HG03521 (cell line): ENCODE results near the gene ZNF446.
"Not testable (repeated sequence)": the region's sequence is repeated elsewhere in the genome, so short reads cannot be mapped to it uniquely, and the experiment has no call there.

ENCODE experiments used
- ATAC-seq: cut with Tn5 transposase; IDR thresholded peaks from one replicate; pipeline ENCODE4 v1.9.1; 2021; ENCODE audit warnings: mild to moderate bottlenecking, moderate library complexity; ENCODE audit not compliant: unreplicated experiment

ZNF446 gene

DNA sequence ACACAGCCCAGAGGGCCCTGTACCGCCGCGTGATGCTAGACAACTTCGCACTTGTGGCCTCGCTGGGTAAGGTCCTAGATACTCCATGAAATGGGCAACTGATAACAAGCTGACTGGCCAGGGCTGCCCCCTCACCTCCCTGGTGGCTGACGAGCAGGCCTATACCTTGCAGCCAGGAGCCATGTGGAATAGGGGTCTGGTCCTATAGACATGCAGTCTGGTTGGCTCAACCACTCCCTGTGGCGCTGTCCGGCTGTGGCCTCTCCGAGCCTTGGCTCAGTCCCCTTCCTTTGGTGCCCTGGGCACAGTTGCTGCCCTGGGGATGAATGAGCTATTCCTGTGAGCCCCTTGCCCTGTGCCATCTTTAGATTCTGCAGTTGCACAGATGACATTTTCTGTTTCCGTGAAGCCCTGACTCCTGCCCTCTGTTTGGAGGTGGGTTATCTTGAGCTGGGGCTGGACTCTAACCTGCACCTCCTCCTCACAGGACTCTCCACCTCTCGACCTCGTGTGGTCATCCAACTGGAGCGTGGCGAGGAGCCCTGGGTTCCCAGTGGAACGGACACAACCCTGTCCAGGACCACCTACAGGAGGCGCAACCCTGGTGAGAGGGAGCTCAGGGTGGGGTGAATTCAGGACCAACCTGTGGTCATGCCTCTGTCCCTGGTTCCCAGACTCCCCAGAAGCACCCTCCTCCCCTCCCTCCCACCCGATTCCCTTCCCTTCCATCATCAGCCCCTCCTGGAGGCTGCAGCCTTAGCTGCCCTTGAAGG, 6.7 kb upstream of the ZNF446 start:
- no peak for ATAC-seq

DNA sequence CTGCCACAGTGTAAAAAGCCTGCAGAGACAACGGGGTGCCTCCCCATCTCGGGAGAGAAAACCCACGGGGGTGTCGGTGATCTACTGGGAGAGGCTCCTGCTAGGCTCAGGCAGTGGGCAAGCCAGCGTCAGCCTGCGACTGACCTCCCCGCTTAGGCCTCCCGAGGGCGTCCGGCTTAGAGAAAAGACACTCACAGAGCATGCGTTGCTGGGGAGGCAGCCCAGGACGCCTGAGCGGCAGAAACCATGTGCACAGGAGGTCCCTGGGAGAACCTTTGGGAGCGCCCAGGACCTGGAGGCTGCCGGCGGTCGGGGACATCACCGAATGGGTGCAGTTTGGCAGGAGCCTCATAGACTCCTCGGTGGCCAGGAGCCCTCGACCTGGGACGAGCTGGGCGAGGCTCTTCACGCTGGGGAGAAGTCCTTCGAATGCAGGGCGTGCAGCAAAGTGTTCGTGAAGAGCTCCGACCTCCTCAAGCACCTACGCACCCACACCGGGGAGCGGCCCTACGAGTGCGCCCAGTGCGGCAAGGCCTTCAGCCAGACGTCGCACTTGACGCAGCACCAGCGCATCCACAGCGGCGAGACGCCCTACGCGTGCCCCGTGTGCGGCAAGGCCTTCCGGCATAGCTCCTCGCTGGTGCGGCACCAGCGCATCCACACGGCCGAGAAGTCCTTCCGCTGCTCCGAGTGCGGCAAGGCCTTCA, 5.2 kb upstream of the ZNF446 start:
- ATAC-seq = not testable (repeated sequence)

- ATAC-seq = no peak
Observed at GRCh38 chr19:58471736-58472135, 4.4 kb upstream of the ZNF446 start.

DNA sequence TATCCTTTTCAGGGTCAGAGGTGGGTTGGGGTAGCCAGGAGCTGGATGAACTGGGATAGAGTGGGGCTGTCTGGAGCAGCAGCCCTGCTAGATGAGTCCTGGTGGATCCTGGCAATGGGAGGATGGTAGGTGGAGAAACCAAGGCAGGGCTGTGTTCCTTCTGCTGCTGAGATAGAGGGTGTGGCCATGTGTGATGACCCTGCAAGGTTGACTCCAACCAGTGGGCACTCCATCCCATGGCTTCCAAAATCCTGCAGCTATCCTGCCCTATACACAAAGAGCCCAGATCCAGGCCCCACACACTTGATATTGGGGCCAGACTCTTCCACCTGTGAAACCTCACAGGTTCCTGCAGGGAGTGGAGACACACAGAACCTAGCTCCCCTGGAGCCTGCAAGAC, 2.4 kb upstream of the ZNF446 start:
- ATAC-seq = no peak

DNA sequence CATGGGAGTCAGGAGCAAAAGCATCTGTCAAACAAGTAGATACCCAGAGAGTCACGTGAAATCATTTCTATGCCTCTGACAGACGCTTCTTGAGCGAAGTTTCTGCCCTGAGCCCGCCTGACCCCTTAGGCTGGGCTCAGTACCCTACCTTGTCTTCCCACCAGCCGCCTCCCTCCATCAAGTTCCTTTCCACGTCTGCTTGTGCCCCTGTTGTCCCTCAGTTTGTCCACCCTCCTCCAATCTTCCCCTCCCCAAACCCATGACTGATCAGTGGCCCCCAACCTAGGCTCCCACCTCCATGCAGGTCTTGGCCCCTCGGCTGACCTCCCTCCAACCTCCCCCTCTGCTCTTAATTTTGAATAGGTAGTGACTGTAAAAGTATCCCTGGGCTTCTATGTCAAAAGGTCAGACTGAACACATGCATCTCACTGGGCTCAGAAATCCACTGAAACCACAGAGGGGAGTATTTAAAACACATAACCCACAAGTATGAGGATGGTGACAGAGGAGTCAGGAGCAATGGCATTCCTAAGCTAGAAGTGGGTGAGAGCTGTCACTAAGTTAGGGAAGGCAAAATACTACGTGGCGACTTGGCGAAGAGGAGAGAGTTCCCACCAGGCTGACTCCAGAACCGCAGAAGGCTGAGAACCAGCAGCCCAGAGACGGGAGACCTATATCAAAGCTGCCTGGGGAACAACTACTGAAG, 1.7 kb upstream of the ZNF446 start:
- ATAC-seq = no peak

GRCh38 chr19:58474997-58475713, 997 bp upstream of the ZNF446 start:
- peak; percentile 2 for ATAC-seq

- peak; percentile 3 for ATAC-seq
Observed at GRCh38 chr19:58476498-58477015, 405 bp downstream of the ZNF446 start.

- no peak for ATAC-seq
Observed at GRCh38 chr19:58477130-58477529, 978 bp downstream of the ZNF446 start.

- ATAC-seq = no peak
Observed at GRCh38 chr19:58477871-58478270, 1.7 kb downstream of the ZNF446 start.

- ATAC-seq = no peak
Observed at GRCh38 chr19:58479303-58479702, 3.2 kb downstream of the ZNF446 start.

DNA sequence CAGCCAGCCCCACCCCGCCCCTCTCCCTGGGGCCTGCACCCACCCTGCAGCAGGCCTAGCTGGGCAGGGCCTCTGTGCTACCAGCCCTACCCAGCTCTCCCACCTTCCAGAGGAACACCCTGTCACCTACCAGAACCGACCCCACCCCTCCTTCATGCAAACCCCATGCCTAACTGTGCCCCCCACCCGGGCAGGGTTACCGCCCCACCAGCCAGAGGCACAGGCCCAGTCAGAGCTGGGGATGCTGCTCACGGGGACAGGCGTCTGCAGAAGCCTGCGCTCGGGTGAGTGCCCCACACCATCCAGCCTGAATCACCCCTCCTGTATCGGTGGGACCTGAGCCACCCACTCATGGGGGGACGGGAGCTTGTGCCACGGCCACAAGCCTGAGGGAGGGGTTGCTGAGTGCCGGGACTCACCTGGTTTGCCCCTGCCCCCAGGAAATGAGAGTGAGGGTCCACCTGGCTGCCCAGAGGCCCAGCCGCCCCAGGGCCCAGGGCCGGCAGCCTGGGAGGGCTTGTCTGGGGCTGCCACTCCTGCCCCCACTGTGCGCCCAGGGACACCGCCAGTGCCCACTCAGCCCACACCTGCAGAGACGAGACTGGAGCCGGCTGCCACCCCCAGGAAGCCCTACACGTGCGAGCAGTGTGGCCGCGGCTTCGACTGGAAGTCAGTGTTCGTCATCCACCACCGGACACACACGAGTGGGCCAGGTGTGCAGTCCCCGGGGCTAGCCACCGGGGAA, 3.8 kb downstream of the ZNF446 start:
- ATAC-seq = no peak

DNA sequence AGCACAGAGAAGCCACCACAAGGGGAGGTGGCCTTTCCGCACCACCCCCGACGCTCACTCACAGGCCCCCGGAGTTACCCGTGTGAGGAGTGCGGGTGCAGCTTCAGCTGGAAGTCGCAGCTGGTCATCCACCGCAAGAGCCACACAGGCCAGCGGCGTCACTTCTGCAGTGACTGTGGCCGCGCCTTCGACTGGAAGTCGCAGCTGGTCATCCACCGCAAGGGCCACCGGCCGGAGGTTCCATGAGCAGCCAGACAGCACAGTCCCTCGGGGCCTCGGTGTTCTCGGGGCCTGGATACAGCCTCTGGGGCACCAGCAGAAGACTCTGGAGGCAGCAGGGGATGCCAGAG, 4.3 kb downstream of the ZNF446 start:
- no peak for ATAC-seq

- ATAC-seq = no peak
Observed at GRCh38 chr19:58480831-58481230, 4.7 kb downstream of the ZNF446 start.

DNA sequence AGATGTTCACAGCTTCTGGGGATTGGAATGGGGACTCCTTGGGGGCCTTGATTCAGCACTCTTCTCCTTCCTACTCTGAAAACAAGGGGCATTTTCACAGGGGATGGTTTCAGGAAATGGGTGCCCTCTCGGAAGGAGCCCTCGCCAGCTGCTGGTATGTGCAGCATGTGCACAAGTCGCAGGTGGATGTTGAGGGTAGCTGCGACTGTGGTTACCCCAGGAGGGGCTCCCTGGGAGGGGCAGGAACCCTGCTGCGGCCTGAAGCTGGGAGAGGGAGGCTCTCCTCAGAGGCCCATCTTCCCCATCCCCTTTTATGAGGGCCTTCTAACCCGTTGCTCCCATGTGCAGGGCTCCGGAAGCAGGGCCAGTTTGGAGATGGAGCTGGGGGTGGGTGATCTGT, 6.2 kb downstream of the ZNF446 start:
- ATAC-seq = no peak

DNA sequence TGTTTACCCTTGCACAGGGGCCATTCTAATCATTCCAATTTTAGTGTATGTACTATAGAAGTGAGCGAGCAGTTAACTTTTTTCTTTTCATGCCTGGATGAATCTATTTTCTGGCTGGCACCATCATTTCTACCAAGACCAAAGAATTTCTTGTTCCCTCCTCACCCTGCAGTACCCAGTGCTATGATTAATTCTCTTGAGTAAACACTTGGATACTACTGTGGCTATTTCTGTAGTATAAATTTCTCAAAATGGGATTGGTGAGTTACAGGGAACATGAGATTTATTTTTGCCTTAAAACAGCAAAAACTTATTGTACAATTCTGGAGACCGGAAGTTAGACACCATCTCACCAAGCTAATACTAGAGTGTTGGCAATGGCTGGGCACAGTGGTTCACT, 7.6 kb downstream of the ZNF446 start:
- ATAC-seq = no peak

- ATAC-seq = not testable (repeated sequence)
Observed at GRCh38 chr19:58484349-58484748, 8.2 kb downstream of the ZNF446 start.

- no peak for ATAC-seq
Observed at GRCh38 chr19:58491393-58491792, 15.2 kb downstream of the ZNF446 start.

DNA sequence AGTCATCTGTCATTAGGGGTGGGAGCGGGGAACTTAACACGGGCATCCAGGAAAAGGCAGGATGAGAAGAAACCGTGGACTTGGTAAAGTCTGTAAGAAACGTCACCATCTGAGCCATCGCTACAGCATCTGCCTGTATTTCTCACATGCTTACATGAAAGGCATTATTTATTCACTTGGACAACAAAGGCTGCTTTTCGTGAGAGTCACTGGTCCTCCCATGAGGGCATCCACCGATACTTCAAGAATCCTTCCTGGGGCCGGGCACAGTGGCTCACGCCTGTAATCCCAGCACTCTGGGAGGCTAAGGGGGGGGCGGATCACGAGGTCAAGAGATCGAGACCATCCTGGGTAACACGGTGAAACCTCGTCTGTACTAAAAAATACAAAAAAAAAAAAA, 16.1 kb downstream of the ZNF446 start:
- no peak for ATAC-seq

DNA sequence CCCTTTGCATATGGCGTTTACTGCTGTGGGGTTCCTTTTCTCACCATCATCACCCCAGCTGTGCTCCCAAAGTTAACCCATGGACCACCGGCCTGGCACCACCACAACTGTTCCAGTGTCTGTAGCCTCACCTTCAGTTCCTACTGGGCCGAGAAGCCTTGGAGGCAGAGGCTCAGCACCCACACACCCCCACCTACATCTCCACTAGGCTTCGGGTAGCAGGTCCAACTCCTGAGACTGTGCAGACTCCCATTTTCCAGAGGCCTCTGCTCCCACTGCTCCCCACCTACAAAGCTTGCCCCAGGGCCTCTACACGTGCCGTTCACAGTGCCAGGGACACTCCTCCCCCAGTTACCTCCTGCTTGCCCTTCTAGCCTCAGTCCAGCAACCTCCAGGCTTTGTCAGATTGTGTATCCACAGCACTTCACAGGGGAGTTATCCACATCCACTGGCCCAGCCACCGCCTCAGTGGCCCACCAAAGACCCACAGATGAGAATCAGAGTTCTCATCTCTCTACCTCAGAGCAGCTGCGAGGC, 21.6 kb downstream of the ZNF446 start:
- no peak for ATAC-seq
